Stomach smooth muscle (tissue), 2 donors: Measurements from ENCODE around the gene CLCN5.

Source experiments
- H3K27ac ChIP-seq: one replicate; pipeline ENCODE4 v1.7.0; 2013; ENCODE audit warnings: mild to moderate bottlenecking, low read length, inconsistent platforms
- H3K27me3 ChIP-seq, 2 donors: one replicate each; pipeline ENCODE4 v1.7.0; 2013; ENCODE audit warnings: low read length in 2 of 2; ENCODE audit not compliant: insufficient read depth in 2 of 2, control insufficient read depth in 1 of 2
- H3K36me3 ChIP-seq, 2 donors: one replicate each; pipeline ENCODE4 v1.7.0; 2013; ENCODE audit warnings: low read length in 2 of 2; ENCODE audit not compliant: control insufficient read depth in 2 of 2, insufficient read depth in 2 of 2
- H3K4me1 ChIP-seq: one replicate; pipeline ENCODE4 v1.7.0; 2013; ENCODE audit warnings: low read length; ENCODE audit not compliant: control insufficient read depth, insufficient read depth
- H3K4me3 ChIP-seq, 2 donors: one replicate each; pipeline ENCODE4 v1.7.0; 2013; ENCODE audit warnings: low read length in 2 of 2
- H3K9ac ChIP-seq, 2 donors: one replicate each; pipeline ENCODE4 v1.7.0; 2013; ENCODE audit warnings: low read length in 2 of 2, mild to moderate bottlenecking in 1 of 2
- H3K9me3 ChIP-seq, 2 donors: one replicate each; pipeline ENCODE4 v1.7.0; 2013; ENCODE audit warnings: low read length in 2 of 2; ENCODE audit not compliant: control insufficient read depth in 2 of 2
- donor health status: healthy.
- donor health status: Pancreatic carcinoma.

CLCN5 gene

GRCh38 chrX:49896951-49897350 lies 25.4 kb upstream of the CLCN5 start:
- Histone ChIP-seq H3K9ac (no peak overlapping the region), H3K36me3 (no peaks in the 10 kb centered on the region), H3K27me3 (peaks cover 0 to 8% of the 10 kb centered on the region in 2 donors), H3K4me3 (no peak overlapping the region), H3K4me1 (no peaks in the 10 kb centered on the region), H3K9me3 (no peaks in the 10 kb centered on the region), H3K27ac (no peak overlapping the region)

- Histone ChIP-seq H3K27ac (no peak overlapping the region), H3K9ac (no peak overlapping the region), H3K4me1 (no peaks in the 10 kb centered on the region), H3K4me3 (no peak overlapping the region), H3K36me3 (no peaks in the 10 kb centered on the region), H3K27me3 (peaks cover 0 to 8% of the 10 kb centered on the region in 2 donors), H3K9me3 (peaks cover 0 to 2% of the 10 kb centered on the region in 2 donors)
Observed at GRCh38 chrX:49901048-49901447, 21.3 kb upstream of the CLCN5 start.

- no peaks in the 10 kb centered on the region for H3K36me3 ChIP-seq
Observed at GRCh38 chrX:49910344-49910743, 12.1 kb upstream of the CLCN5 start.

GRCh38 chrX:49912086-49912485 lies 10.3 kb upstream of the CLCN5 start:
- Histone ChIP-seq H3K36me3 (no peaks in the 10 kb centered on the region), H3K27ac (no peak overlapping the region), H3K4me1 (no peaks in the 10 kb centered on the region), H3K4me3 (no peak overlapping the region), H3K9me3 (no peaks in the 10 kb centered on the region), H3K9ac (no peak overlapping the region), H3K27me3 (peaks cover 0 to 13% of the 10 kb centered on the region in 2 donors)

More at GRCh38 chrX:49910344-49910743, 12.1 kb upstream of the CLCN5 start:
- H3K4me3 ChIP-seq = no peak overlapping the region
- H3K27ac ChIP-seq = no peak overlapping the region
- peaks cover 0 to 13% of the 10 kb centered on the region in 2 donors for H3K27me3 ChIP-seq
- peaks cover 0 to 2% of the 10 kb centered on the region in 2 donors for H3K9me3 ChIP-seq
- H3K4me1 ChIP-seq = no peaks in the 10 kb centered on the region
- no peak overlapping the region for H3K9ac ChIP-seq

GRCh38 chrX:49912861-49913260 lies 9.5 kb upstream of the CLCN5 start:
- H3K36me3 ChIP-seq = no peaks in the 10 kb centered on the region
- H3K27me3 ChIP-seq = peaks cover 0 to 13% of the 10 kb centered on the region in 2 donors
- H3K4me3 ChIP-seq = no peak overlapping the region
- H3K9me3 ChIP-seq = no peaks in the 10 kb centered on the region
- no peak overlapping the region for H3K27ac ChIP-seq
- H3K4me1 ChIP-seq = no peaks in the 10 kb centered on the region
- H3K9ac ChIP-seq = no peak overlapping the region

GRCh38 chrX:49915361-49916222 lies 6.8 kb upstream of the CLCN5 start:
- H3K9ac ChIP-seq = no peak overlapping the region

GRCh38 chrX:49919617-49920016 lies 2.8 kb upstream of the CLCN5 start:
- H3K27ac ChIP-seq = no peak overlapping the region
- no peaks in the 10 kb centered on the region for H3K4me1 ChIP-seq
- no peak overlapping the region for H3K9ac ChIP-seq
- H3K27me3 ChIP-seq = peaks cover 0 to 2% of the 10 kb centered on the region in 2 donors
- H3K36me3 ChIP-seq = no peaks in the 10 kb centered on the region
- no peak overlapping the region for H3K4me3 ChIP-seq
- H3K9me3 ChIP-seq = no peaks in the 10 kb centered on the region

More at GRCh38 chrX:49915361-49916222, 6.8 kb upstream of the CLCN5 start:
- no peaks in the 10 kb centered on the region for H3K9me3 ChIP-seq
- no peak overlapping the region for H3K27ac ChIP-seq
- no peak overlapping the region for H3K4me3 ChIP-seq
- no peaks in the 10 kb centered on the region for H3K4me1 ChIP-seq
- no peaks in the 10 kb centered on the region for H3K36me3 ChIP-seq
- peaks cover 0 to 10% of the 10 kb centered on the region in 2 donors for H3K27me3 ChIP-seq

GRCh38 chrX:49921109-49921508 lies 1.3 kb upstream of the CLCN5 start:
- Histone ChIP-seq H3K4me3 (no peak overlapping the region), H3K4me1 (no peaks in the 10 kb centered on the region), H3K27me3 (peaks cover 0 to 2% of the 10 kb centered on the region in 2 donors), H3K27ac (no peak overlapping the region), H3K9me3 (no peaks in the 10 kb centered on the region), H3K36me3 (no peaks in the 10 kb centered on the region), H3K9ac (no peak overlapping the region)

GRCh38 chrX:49925176-49925575 lies 2.8 kb downstream of the CLCN5 start:
- peaks cover 0 to 2% of the 10 kb centered on the region in 2 donors for H3K27me3 ChIP-seq
- H3K9ac ChIP-seq = no peak overlapping the region
- H3K4me3 ChIP-seq = no peak overlapping the region
- no peaks in the 10 kb centered on the region for H3K9me3 ChIP-seq
- no peaks in the 10 kb centered on the region for H3K4me1 ChIP-seq
- no peaks in the 10 kb centered on the region for H3K36me3 ChIP-seq
- no peak overlapping the region for H3K27ac ChIP-seq

- Histone ChIP-seq H3K36me3 (no peaks in the 10 kb centered on the region), H3K4me1 (no peaks in the 10 kb centered on the region), H3K27ac (no peak overlapping the region), H3K27me3 (peaks cover 0 to 2% of the 10 kb centered on the region in 2 donors), H3K9ac (no peak overlapping the region), H3K4me3 (no peak overlapping the region), H3K9me3 (no peaks in the 10 kb centered on the region)
Observed at GRCh38 chrX:49930039-49930438, 7.6 kb downstream of the CLCN5 start.

GRCh38 chrX:49932791-49933190 lies 10.4 kb downstream of the CLCN5 start:
- Histone ChIP-seq H3K4me1 (no peaks in the 10 kb centered on the region), H3K4me3 (no peak overlapping the region)

More at GRCh38 chrX:49932791-49933190, 10.4 kb downstream of the CLCN5 start:
- Histone ChIP-seq H3K9ac (no peak overlapping the region), H3K27ac (no peak overlapping the region), H3K36me3 (no peaks in the 10 kb centered on the region), H3K9me3 (no peaks in the 10 kb centered on the region), H3K27me3 (peaks cover 0 to 2% of the 10 kb centered on the region in 2 donors)
